Fibroblast of lung (primary cell): ENCODE data around the gene RIPOR2. TPM values are rescaled to one million over a fixed set of nuclear protein-coding genes. Genes with fewer than 3 reads are reported as not detected.

Experiments used
- DNase-seq, 2 donors: peaks; one replicate each; pipeline versions ENCODE4 v3.0.0 to v3.0.0-alpha.2; 2010; ENCODE audit warnings: low read depth in 2 of 2
- H2AFZ ChIP-seq: 2 replicates; pipeline ENCODE4 v1.5.1; 2012; ENCODE audit warnings: low read length, control low read depth, inconsistent platforms
- H3K27ac ChIP-seq: 2 replicates; pipeline ENCODE4 v1.5.1; 2011; ENCODE audit warnings: low read length, control low read depth; ENCODE audit not compliant: insufficient read depth
- H3K27me3 ChIP-seq: 2 replicates; pipeline ENCODE4 v1.5.1; 2011; ENCODE audit warnings: mild to moderate bottlenecking, low read length; ENCODE audit not compliant: control insufficient read depth, insufficient read depth
- H3K36me3 ChIP-seq: 2 replicates; pipeline ENCODE4 v1.5.1; 2011; ENCODE audit warnings: low read length; ENCODE audit not compliant: control insufficient read depth, insufficient read depth
- H3K4me1 ChIP-seq: 2 replicates; pipeline ENCODE4 v1.5.1; 2011; ENCODE audit warnings: low read length; ENCODE audit not compliant: control insufficient read depth, insufficient read depth; ENCODE audit errors: extremely low read depth
- H3K4me2 ChIP-seq: 2 replicates; pipeline ENCODE4 v1.5.1; 2011; ENCODE audit warnings: low read length, control low read depth; ENCODE audit not compliant: insufficient read depth; ENCODE audit errors: extremely low read depth
- H3K4me3 ChIP-seq, 4 experiments: fragments of 200-600 bp in 1 of 4; sonication (generic) in 1 of 4; replicated peaks in 1 of 4; 2 replicates each; pipeline ENCODE4 v1.5.1; 2011 to 2016; ENCODE audit warnings: low read length in 4 of 4, low read depth in 3 of 4, mild to moderate bottlenecking in 3 of 4, control low read depth in 2 of 4, inconsistent platforms in 1 of 4, mixed read lengths in 1 of 4; ENCODE audit not compliant: insufficient read depth in 1 of 4; ENCODE audit errors: control extremely low read depth in 1 of 4
- H3K79me2 ChIP-seq: 2 replicates; pipeline ENCODE4 v1.5.1; 2012; ENCODE audit warnings: mild to moderate bottlenecking, low read length, inconsistent platforms; ENCODE audit not compliant: control insufficient read depth, insufficient read depth
- H3K9ac ChIP-seq: 2 replicates; pipeline ENCODE4 v1.5.1; 2011; ENCODE audit warnings: mild to moderate bottlenecking, low read length, control low read depth; ENCODE audit not compliant: insufficient read depth
- H3K9me3 ChIP-seq: 2 replicates; pipeline ENCODE4 v1.5.1; 2012; ENCODE audit warnings: low read depth, low read length; ENCODE audit not compliant: control insufficient read depth, insufficient read depth
- H4K20me1 ChIP-seq: 2 replicates; pipeline ENCODE4 v1.5.1; 2011; ENCODE audit warnings: low read length; ENCODE audit not compliant: control insufficient read depth, insufficient read depth; ENCODE audit errors: extremely low read depth
- EZH2 ChIP-seq: IDR thresholded peaks from 2 replicates; pipeline ENCODE4 v1.5.1; 2012; ENCODE audit warnings: low read length, control low read depth, mild to moderate bottlenecking; ENCODE audit errors: missing control alignments
- polyA plus RNA-seq, 2 donors: library from polyadenylated mRNA; depleted of rRNA in 1 of 2; stranded (reverse) in 1 of 2; unstranded in 1 of 2; fragments of >200 nt; gene quantifications; 2 replicates each; pipeline ENCODE4 v1.2.1, GENCODE V29; 2011 to 2012; ENCODE audit warnings: missing spikeins in 1 of 2
- total RNA-seq: library from RNA; depleted of rRNA; stranded (reverse); fragments of >200 nt; gene quantifications from 2 replicates; pipeline ENCODE4 v1.2.1, GENCODE V29; 2014
- TF ChIP-seq, protein P1 (sequence below), 2 donors: IDR thresholded peaks in 1 of 2; conservative IDR thresholded peaks in 1 of 2; 1 replicate in 1 of 2; 2 replicates in 1 of 2; pipeline ENCODE4 v1.5.1; 2011 to 2012; ENCODE audit warnings: low read length in 2 of 2, control low read depth in 1 of 2, inconsistent platforms in 1 of 2, low read depth in 1 of 2, mild to moderate bottlenecking in 1 of 2

The RIPOR2 gene
- total and polyA plus RNA-seq, 2 donors (not counting 1 experiment from before 2014, with no cell fraction given), result 3.5 to 3.6 TPM

DNA sequence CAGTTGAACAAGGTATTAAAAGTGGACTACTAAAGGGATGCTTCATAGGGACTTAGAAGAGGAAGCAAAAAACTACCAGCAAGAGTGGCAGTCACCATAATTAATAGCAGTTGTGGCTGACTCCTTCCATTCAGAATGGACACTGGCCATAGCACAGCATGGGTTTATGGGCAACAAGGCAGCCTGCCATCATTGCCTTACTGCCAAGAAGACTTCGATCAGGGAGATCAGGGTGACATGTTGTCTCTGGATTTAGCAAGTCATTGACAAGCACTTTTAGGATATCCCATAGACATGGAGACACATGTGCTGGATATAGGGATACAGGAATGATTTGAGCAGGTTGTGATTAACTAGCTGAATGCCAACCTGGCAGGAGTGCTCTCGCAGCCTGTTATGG is 35.3 kb upstream of the RIPOR2 start:
- Histone ChIP-seq H3K9ac (no peak overlapping the region), H3K4me2 (no peak overlapping the region), H3K9me3 (no peaks in the 10 kb centered on the region), H3K4me1 (no peaks in the 10 kb centered on the region), H3K36me3 (no peaks in the 10 kb centered on the region), H2AFZ (no peak overlapping the region), H4K20me1 (no peaks in the 10 kb centered on the region), H3K27ac (no peak overlapping the region), H3K4me3 (no peak overlapping the region), H3K27me3 (peaks cover 5% of the 10 kb centered on the region), H3K79me2 (no peaks in the 10 kb centered on the region)
- no peak for DNase-seq
- TF ChIP-seq EZH2, result no peak
- TF ChIP-seq, protein P1, sequence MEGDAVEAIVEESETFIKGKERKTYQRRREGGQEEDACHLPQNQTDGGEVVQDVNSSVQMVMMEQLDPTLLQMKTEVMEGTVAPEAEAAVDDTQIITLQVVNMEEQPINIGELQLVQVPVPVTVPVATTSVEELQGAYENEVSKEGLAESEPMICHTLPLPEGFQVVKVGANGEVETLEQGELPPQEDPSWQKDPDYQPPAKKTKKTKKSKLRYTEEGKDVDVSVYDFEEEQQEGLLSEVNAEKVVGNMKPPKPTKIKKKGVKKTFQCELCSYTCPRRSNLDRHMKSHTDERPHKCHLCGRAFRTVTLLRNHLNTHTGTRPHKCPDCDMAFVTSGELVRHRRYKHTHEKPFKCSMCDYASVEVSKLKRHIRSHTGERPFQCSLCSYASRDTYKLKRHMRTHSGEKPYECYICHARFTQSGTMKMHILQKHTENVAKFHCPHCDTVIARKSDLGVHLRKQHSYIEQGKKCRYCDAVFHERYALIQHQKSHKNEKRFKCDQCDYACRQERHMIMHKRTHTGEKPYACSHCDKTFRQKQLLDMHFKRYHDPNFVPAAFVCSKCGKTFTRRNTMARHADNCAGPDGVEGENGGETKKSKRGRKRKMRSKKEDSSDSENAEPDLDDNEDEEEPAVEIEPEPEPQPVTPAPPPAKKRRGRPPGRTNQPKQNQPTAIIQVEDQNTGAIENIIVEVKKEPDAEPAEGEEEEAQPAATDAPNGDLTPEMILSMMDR (conservative IDR thresholded peaks at IDR 0.05 in 1 of 2, IDR thresholded peaks at IDR 0.05 in 1 of 2; ENCODE audit: low read depth in 1 of 2, low read length in 2 of 2), result no peak

GRCh38 chr6:24969343-24969860 is 33.6 kb upstream of the RIPOR2 start:
- no peaks in the 10 kb centered on the region for H3K9me3 ChIP-seq
- H4K20me1 ChIP-seq, result no peaks in the 10 kb centered on the region
- no peak overlapping the region for H3K27ac ChIP-seq
- H3K27me3 ChIP-seq, result peaks cover 5% of the 10 kb centered on the region
- no peaks in the 10 kb centered on the region for H3K36me3 ChIP-seq
- H3K4me2 ChIP-seq, result no peak overlapping the region
- DNase-seq, result no peak
- no peaks in the 10 kb centered on the region for H3K4me1 ChIP-seq
- TF ChIP-seq, protein P1 (conservative IDR thresholded peaks at IDR 0.05 in 1 of 2, IDR thresholded peaks at IDR 0.05 in 1 of 2; ENCODE audit: low read depth in 1 of 2, low read length in 2 of 2), result no peak
- TF ChIP-seq EZH2, result no peak
- no peak overlapping the region for H2AFZ ChIP-seq
- H3K9ac ChIP-seq, result no peak overlapping the region
- H3K4me3 ChIP-seq, result no peak overlapping the region
- H3K79me2 ChIP-seq, result no peaks in the 10 kb centered on the region

DNA sequence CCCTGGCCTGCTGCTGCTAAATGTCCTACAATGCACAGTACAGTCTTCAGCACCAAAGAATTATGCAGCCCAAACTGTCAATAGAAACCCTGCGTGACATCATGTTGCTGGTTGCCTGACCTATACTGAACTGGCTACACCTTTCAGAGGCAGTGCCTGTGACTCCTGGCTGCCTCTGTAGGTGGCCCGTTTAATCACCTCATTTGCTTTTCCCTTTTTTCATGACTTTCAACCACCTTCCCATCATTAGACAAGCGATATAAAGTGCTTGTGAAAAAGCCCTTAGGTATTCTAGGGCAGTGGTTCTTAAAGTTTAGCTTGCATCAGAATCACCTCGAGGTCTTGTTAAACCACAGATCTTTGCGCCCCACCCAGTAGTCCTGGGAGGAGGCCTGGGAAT is 33.0 kb upstream of the RIPOR2 start:
- Histone ChIP-seq H2AFZ (no peak overlapping the region), H3K4me2 (no peak overlapping the region), H3K27ac (no peak overlapping the region), H3K9ac (no peak overlapping the region), H4K20me1 (no peaks in the 10 kb centered on the region), H3K27me3 (peaks cover 7% of the 10 kb centered on the region), H3K9me3 (no peaks in the 10 kb centered on the region), H3K4me1 (no peaks in the 10 kb centered on the region), H3K4me3 (no peak overlapping the region), H3K36me3 (no peaks in the 10 kb centered on the region), H3K79me2 (no peaks in the 10 kb centered on the region)
- DNase-seq, result no peak
- TF ChIP-seq EZH2, result no peak
